HepG2 (cell line): ENCODE results near the gene TOMM6. TPM values are rescaled to one million over a fixed set of nuclear protein-coding genes. Genes with fewer than 3 reads are reported as not detected.

Experiments
- AGO2 ChIP-seq: fragments of 200-400 bp; formaldehyde crosslinking; optimal IDR thresholded peaks from 2 replicates; pipeline ENCODE3; 2017; ENCODE audit warnings: mild to moderate bottlenecking, low read depth, low read length, moderate library complexity
- AKAP8 ChIP-seq: sonication (generic); formaldehyde crosslinking; IDR thresholded peaks from 2 replicates; pipeline ENCODE4 v1.5.1; 2020; ENCODE audit warnings: mild to moderate bottlenecking, missing genetic modification reagents
- CSRNP1 ChIP-seq: sonication (generic); formaldehyde crosslinking; IDR thresholded peaks from 2 replicates; pipeline ENCODE4 v1.8.1; 2023; ENCODE audit warnings: mild to moderate bottlenecking, missing genetic modification reagents
- GTF2F1 ChIP-seq: fragments of 150-350 bp; IDR thresholded peaks from 2 replicates; pipeline ENCODE4 v1.6.1; 2014; ENCODE audit warnings: low read length
- HMGXB3 ChIP-seq: sonication (generic); formaldehyde crosslinking; IDR thresholded peaks from 2 replicates; pipeline ENCODE4 v1.4.0; 2020; ENCODE audit warnings: missing genetic modification reagents, borderline replicate concordance
- KDM5A ChIP-seq: fragments of 200-600 bp; sonication (generic); IDR thresholded peaks from 2 replicates; pipeline ENCODE4 v1.7.0; 2018; ENCODE audit warnings: antibody characterized with exemption, mild to moderate bottlenecking, low read length, borderline replicate concordance
- TBL1XR1 ChIP-seq: fragments of 150-350 bp; IDR thresholded peaks from 2 replicates; pipeline ENCODE4 v1.6.1; 2014; ENCODE audit warnings: borderline replicate concordance, low read length; ENCODE audit not compliant: partially characterized antibody
- WIZ ChIP-seq: sonication (generic); formaldehyde crosslinking; IDR thresholded peaks from 2 replicates; pipeline ENCODE4 v1.5.1; 2020; ENCODE audit warnings: mild to moderate bottlenecking, missing genetic modification reagents
- ZNF382 ChIP-seq: sonication (generic); formaldehyde crosslinking; IDR thresholded peaks from 2 replicates; pipeline ENCODE4 v1.5.0; 2020; ENCODE audit warnings: missing genetic modification reagents, mild to moderate bottlenecking, borderline replicate concordance
- ZNF614 ChIP-seq: IDR thresholded peaks from 2 replicates; pipeline ENCODE4 v1.6.1; 2018; ENCODE audit warnings: missing biosample characterization, missing genetic modification reagents, inconsistent platforms, borderline replicate concordance
- ZNF841 ChIP-seq: sonication (generic); formaldehyde crosslinking; IDR thresholded peaks from 2 replicates; pipeline ENCODE4 v1.8.1; 2023; ENCODE audit warnings: missing genetic modification reagents, borderline replicate concordance
- polyA plus RNA-seq, 8 experiments: library from polyadenylated mRNA; depleted of rRNA in 3 of 8; stranded (reverse) in 7 of 8; unstranded in 1 of 8; fragments of >200 nt; fragmentation: Illumina TruSeq in 4 of 8; extraction: Trizol in 4 of 8; gene quantifications; 2 replicates each; pipeline versions ENCODE4 v1.2.1 to v1.2.3, GENCODE V29; 2011 to 2016; ENCODE audit warnings: low read depth in 4 of 8, missing spikeins in 1 of 8, mixed read lengths in 1 of 8; ENCODE audit not compliant: insufficient read depth in 1 of 8
- total RNA-seq, 5 experiments: library from RNA; depleted of rRNA; stranded (reverse); fragments of >200 nt; fragmentation: Illumina TruSeq; extraction: Trizol; gene quantifications; 2 replicates each; pipeline ENCODE4 v1.2.3, GENCODE V29; 2016; ENCODE audit warnings: low read depth in 1 of 5
- TF ChIP-seq, protein P1 (sequence below): IDR thresholded peaks from 2 replicates; pipeline ENCODE4 v1.6.1; 2016; ENCODE audit warnings: low read depth, control low read depth
- TF ChIP-seq, protein P2 (sequence below): sonication (generic); formaldehyde crosslinking; IDR thresholded peaks from 2 replicates; pipeline ENCODE4 v1.4.0; 2020; ENCODE audit warnings: missing genetic modification reagents, borderline replicate concordance

TOMM6 gene
- total and polyA plus RNA-seq, 2 of the 13 experiments (the other 11 are each of a cell fraction or from before 2014, with no cell fraction given), result 320 to 321 TPM

DNA sequence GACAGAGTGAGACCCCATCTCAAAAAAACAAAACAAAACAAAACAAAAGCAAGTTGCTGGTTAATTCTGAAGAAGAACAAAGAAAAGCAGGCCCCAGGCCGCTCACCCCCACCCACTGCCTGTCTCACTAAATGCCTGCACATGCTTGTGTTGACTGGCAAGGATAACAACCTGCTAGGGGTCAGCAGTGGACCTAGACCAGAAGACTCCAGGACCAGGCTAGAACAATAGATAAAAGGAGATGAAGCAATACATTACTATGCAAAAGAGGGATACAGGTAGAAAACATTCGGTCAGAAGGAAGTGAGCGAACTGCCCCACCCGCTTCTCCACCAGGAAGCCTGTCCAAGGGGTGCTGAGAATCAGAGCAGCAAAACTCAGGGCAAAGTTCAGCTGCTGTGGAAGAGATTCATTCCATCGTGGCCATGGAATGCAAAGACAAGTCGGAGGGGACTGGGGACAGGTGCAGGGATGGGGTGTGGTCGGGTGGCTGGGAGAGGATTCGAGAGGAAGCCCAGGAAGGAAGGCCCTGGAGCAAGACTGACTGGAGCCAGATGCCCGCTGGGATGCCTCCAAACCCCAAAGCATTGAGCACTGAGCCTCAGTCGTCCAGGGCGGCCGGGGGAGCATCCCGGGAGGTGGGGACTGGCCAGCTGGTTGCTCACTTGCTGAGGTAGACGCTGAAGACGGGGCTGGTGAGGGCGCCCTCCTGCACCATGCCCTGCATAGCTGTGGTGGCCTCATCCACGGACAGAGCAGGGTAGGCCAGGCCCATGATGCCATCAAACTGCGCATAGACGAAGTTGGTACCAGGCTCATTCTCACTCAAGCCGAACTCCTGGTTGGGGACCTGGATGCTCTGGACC, 45.6 kb upstream of the TOMM6 start (continued):
- TF ChIP-seq, protein P1, sequence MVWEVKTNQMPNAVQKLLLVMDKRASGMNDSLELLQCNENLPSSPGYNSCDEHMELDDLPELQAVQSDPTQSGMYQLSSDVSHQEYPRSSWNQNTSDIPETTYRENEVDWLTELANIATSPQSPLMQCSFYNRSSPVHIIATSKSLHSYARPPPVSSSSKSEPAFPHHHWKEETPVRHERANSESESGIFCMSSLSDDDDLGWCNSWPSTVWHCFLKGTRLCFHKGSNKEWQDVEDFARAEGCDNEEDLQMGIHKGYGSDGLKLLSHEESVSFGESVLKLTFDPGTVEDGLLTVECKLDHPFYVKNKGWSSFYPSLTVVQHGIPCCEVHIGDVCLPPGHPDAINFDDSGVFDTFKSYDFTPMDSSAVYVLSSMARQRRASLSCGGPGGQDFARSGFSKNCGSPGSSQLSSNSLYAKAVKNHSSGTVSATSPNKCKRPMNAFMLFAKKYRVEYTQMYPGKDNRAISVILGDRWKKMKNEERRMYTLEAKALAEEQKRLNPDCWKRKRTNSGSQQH, result no peak
- TF ChIP-seq GTF2F1 (no peak), ZNF841 (no peak), CSRNP1 (CRISPR knock-in tag) (no peak), HMGXB3 (CRISPR knock-in tag) (no peak), KDM5A (0 out of 2 replicates have a peak, but pooled peaks have one; percentile 37), AGO2 (peak; percentile 85), ZNF382 (no peak), WIZ (CRISPR knock-in tag) (no peak; the same call in 1 of the 2 replicates), TBL1XR1 (no peak), AKAP8 (CRISPR knock-in tag) (no peak), ZNF614 (CRISPR knock-in tag) (no peak)
- TF ChIP-seq, protein P2, sequence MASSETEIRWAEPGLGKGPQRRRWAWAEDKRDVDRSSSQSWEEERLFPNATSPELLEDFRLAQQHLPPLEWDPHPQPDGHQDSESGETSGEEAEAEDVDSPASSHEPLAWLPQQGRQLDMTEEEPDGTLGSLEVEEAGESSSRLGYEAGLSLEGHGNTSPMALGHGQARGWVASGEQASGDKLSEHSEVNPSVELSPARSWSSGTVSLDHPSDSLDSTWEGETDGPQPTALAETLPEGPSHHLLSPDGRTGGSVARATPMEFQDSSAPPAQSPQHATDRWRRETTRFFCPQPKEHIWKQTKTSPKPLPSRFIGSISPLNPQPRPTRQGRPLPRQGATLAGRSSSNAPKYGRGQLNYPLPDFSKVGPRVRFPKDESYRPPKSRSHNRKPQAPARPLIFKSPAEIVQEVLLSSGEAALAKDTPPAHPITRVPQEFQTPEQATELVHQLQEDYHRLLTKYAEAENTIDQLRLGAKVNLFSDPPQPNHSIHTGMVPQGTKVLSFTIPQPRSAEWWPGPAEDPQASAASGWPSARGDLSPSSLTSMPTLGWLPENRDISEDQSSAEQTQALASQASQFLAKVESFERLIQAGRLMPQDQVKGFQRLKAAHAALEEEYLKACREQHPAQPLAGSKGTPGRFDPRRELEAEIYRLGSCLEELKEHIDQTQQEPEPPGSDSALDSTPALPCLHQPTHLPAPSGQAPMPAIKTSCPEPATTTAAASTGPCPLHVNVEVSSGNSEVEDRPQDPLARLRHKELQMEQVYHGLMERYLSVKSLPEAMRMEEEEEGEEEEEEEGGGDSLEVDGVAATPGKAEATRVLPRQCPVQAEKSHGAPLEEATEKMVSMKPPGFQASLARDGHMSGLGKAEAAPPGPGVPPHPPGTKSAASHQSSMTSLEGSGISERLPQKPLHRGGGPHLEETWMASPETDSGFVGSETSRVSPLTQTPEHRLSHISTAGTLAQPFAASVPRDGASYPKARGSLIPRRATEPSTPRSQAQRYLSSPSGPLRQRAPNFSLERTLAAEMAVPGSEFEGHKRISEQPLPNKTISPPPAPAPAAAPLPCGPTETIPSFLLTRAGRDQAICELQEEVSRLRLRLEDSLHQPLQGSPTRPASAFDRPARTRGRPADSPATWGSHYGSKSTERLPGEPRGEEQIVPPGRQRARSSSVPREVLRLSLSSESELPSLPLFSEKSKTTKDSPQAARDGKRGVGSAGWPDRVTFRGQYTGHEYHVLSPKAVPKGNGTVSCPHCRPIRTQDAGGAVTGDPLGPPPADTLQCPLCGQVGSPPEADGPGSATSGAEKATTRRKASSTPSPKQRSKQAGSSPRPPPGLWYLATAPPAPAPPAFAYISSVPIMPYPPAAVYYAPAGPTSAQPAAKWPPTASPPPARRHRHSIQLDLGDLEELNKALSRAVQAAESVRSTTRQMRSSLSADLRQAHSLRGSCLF (CRISPR knock-in tag), result no peak
